ENCODE data around the gene EPHA4.

GRCh38 chr2:221420245-221420644 is 151.9 kb downstream of the EPHA4 start:
- TF ChIP-seq, protein P1, sequence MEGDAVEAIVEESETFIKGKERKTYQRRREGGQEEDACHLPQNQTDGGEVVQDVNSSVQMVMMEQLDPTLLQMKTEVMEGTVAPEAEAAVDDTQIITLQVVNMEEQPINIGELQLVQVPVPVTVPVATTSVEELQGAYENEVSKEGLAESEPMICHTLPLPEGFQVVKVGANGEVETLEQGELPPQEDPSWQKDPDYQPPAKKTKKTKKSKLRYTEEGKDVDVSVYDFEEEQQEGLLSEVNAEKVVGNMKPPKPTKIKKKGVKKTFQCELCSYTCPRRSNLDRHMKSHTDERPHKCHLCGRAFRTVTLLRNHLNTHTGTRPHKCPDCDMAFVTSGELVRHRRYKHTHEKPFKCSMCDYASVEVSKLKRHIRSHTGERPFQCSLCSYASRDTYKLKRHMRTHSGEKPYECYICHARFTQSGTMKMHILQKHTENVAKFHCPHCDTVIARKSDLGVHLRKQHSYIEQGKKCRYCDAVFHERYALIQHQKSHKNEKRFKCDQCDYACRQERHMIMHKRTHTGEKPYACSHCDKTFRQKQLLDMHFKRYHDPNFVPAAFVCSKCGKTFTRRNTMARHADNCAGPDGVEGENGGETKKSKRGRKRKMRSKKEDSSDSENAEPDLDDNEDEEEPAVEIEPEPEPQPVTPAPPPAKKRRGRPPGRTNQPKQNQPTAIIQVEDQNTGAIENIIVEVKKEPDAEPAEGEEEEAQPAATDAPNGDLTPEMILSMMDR (IDR thresholded peaks at IDR 0.05; ENCODE audit: borderline replicate concordance, extremely low read depth, low read length, poor library complexity, severe bottlenecking), result no peak
- no peak for TF ChIP-seq EZH2 (IDR thresholded peaks at IDR 0.05; ENCODE audit: borderline replicate concordance, low read depth, low read length, severe bottlenecking)
